ENCODE measurements around the gene ZFHX3. TPM values are rescaled to one million over a fixed set of nuclear protein-coding genes. Genes with fewer than 3 reads are reported as not detected.
A peak's percentile ranks its signal among the peaks of the same experiment; 100 is the strongest.

ZFHX3 gene
- total RNA-seq, 1 donor from 2014 or later: 48.5 TPM

GRCh38 chr16:73020409-73020884, 27.5 kb downstream of the ZFHX3 start:
- Mint-ChIP-seq H3K4me1 (ENCODE audit: unreplicated experiment) (peaks cover 77% of the 10 kb centered on the region), H3K27ac (peak overlapping the region; percentile 74), H3K27me3 (no peaks in the 10 kb centered on the region), H3K9me3 (peaks cover 3% of the 10 kb centered on the region), H3K36me3 (peaks cover 21% of the 10 kb centered on the region), H3K4me3 (peak overlapping the region; percentile 41)
- TF ChIP-seq, protein P1, sequence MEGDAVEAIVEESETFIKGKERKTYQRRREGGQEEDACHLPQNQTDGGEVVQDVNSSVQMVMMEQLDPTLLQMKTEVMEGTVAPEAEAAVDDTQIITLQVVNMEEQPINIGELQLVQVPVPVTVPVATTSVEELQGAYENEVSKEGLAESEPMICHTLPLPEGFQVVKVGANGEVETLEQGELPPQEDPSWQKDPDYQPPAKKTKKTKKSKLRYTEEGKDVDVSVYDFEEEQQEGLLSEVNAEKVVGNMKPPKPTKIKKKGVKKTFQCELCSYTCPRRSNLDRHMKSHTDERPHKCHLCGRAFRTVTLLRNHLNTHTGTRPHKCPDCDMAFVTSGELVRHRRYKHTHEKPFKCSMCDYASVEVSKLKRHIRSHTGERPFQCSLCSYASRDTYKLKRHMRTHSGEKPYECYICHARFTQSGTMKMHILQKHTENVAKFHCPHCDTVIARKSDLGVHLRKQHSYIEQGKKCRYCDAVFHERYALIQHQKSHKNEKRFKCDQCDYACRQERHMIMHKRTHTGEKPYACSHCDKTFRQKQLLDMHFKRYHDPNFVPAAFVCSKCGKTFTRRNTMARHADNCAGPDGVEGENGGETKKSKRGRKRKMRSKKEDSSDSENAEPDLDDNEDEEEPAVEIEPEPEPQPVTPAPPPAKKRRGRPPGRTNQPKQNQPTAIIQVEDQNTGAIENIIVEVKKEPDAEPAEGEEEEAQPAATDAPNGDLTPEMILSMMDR (conservative IDR thresholded peaks at IDR 0.05): no peak
- DNase-seq (ENCODE audit: extremely low spot score, unreplicated experiment): no peak

- Mint-ChIP-seq H3K4me1 (ENCODE audit: unreplicated experiment) (peaks cover 70% of the 10 kb centered on the region), H3K27ac (peak overlapping the region; percentile 74)
Observed at GRCh38 chr16:73019457-73020362, 28.2 kb downstream of the ZFHX3 start.

DNA sequence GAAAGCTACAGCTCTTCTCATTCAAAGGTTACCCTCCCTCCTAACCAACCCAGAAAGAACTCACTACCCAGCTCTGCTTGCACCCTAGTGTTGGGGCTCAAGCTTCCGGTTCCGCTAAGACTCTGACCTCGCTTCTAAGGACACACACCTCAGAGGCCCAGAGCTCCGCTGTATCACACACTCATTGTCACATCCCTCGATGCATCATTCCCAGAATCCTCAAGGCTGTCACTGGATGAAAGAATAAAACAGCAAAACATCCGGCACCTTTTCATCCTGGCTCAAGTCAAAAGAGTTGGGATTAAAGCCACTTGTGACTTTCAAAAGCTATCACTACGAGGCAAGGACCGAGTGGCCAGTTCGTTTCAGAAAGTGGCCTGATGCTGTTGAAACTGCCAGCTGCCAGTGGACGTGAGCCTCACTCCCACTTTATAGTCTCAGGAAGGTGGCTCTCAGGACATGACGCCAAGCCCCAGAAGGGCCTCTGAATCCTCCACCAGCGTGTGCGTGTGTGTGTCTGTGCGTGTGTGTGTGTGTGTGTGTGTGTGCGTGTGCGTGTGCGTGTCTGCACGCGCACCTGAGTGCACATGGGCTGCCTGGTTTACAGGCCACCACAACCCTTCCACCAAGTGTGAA, 29.0 kb downstream of the ZFHX3 start:
- Mint-ChIP-seq H3K27me3 (no peaks in the 10 kb centered on the region), H3K4me3 (peak overlapping the region; percentile 32), H3K36me3 (peaks cover 21% of the 10 kb centered on the region), H3K9me3 (peaks cover 3% of the 10 kb centered on the region), H3K4me1 (ENCODE audit: unreplicated experiment) (peaks cover 62% of the 10 kb centered on the region), H3K27ac (peak overlapping the region; percentile 88)
- no peak for DNase-seq (ENCODE audit: extremely low spot score, unreplicated experiment)
- TF ChIP-seq, protein P1 (conservative IDR thresholded peaks at IDR 0.05): no peak

More at GRCh38 chr16:73019457-73020362, 28.2 kb downstream of the ZFHX3 start:
- peaks cover 21% of the 10 kb centered on the region for H3K36me3 Mint-ChIP-seq
- H3K9me3 Mint-ChIP-seq: peaks cover 3% of the 10 kb centered on the region
- no peaks in the 10 kb centered on the region for H3K27me3 Mint-ChIP-seq
- TF ChIP-seq, protein P1 (conservative IDR thresholded peaks at IDR 0.05): no peak
- DNase-seq (ENCODE audit: extremely low spot score, unreplicated experiment): no peak
- H3K4me3 Mint-ChIP-seq: peak overlapping the region; percentile 71

DNA sequence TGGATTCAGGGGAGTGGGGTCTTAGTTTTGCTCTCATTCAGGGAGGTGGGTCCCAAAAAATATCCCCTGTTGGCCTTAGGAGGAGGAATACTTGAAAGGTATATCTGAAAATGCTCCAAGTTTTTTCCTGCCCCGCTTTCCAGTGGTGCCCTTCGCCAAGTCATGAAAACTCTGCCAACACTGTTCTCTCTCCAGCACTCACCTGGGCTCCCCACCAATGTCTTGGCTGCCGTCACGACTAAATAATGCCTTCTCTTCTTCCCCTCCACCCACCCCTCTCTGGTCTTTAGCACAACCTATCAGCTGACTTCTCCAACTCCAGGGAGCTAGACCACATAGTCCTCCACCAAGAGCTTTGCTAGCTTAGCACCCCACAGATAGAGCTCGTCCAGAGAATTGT, 30.6 kb downstream of the ZFHX3 start:
- no peak for DNase-seq (ENCODE audit: extremely low spot score, unreplicated experiment)
- TF ChIP-seq, protein P1 (conservative IDR thresholded peaks at IDR 0.05): no peak
- no peaks in the 10 kb centered on the region for H3K27me3 Mint-ChIP-seq
- H3K4me3 Mint-ChIP-seq: no peak overlapping the region
- peaks cover 3% of the 10 kb centered on the region for H3K9me3 Mint-ChIP-seq
- peaks cover 54% of the 10 kb centered on the region for H3K4me1 Mint-ChIP-seq (ENCODE audit: unreplicated experiment)
- H3K27ac Mint-ChIP-seq: peak overlapping the region; percentile 90
- peaks cover 31% of the 10 kb centered on the region for H3K36me3 Mint-ChIP-seq

DNA sequence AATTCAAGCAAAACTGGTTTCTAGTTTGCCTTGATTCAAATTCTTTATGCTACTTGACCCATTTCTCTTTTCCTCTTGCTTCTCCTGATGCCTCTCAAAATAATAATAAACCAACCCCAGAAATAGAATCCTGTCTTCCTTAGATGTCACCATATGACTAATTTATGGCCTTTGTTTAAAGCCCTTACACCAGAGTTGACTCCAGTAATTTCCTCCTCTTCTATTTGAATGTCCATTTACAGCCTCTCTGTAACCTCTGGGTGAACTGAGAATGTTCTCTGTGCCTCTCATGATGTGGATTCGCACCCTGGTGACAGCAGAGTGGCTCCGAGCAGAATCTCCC, 31.5 kb downstream of the ZFHX3 start:
- DNase-seq (ENCODE audit: extremely low spot score, unreplicated experiment): no peak

More for the DNA sequence above, 31.5 kb downstream of the ZFHX3 start:
- H3K36me3 Mint-ChIP-seq: peaks cover 28% of the 10 kb centered on the region
- H3K27me3 Mint-ChIP-seq: no peaks in the 10 kb centered on the region
- TF ChIP-seq, protein P1 (conservative IDR thresholded peaks at IDR 0.05): no peak
- H3K4me1 Mint-ChIP-seq (ENCODE audit: unreplicated experiment): peaks cover 55% of the 10 kb centered on the region
- peaks cover 3% of the 10 kb centered on the region for H3K9me3 Mint-ChIP-seq
- H3K4me3 Mint-ChIP-seq: peak overlapping the region; percentile 65
- peak overlapping the region; percentile 90 for H3K27ac Mint-ChIP-seq

All from type B pancreatic cell (in vitro differentiated cells).